ENCODE results near the gene CGRRF1.

CGRRF1 gene

GRCh38 chr14:54585214-54585613, 75.5 kb downstream of the CGRRF1 start:
- ChIA-PET POLR2A (no interaction called here), CTCF (no interaction called here)
- no peak for TF ChIP-seq CTCF (IDR thresholded peaks at IDR 0.05; ENCODE audit: insufficient read depth, low read length, missing control alignments)
- H3K4me3 ChIP-seq (ENCODE audit: low read depth, low read length): no peak overlapping the region
- no peak for DNase-seq (ENCODE audit: low read depth, low spot score)
